Muscle of leg (tissue), 11 donors: ENCODE data around the gene PMM2. TPM values are rescaled to one million over a fixed set of nuclear protein-coding genes. Genes with fewer than 3 reads are reported as not detected.

Source experiments
- DNase-seq: peaks from one replicate; pipeline ENCODE4 v3.0.0; 2013
- H3K27ac ChIP-seq: one replicate; pipeline ENCODE4 v1.5.1; 2013; ENCODE audit warnings: mild to moderate bottlenecking, low read length, control low read depth
- H3K27me3 ChIP-seq: one replicate; pipeline ENCODE4 v1.6.1; 2013; ENCODE audit warnings: low read length; ENCODE audit not compliant: control insufficient read depth, insufficient read depth
- H3K36me3 ChIP-seq: one replicate; pipeline ENCODE4 v1.6.1; 2013; ENCODE audit warnings: low read length; ENCODE audit not compliant: control insufficient read depth, insufficient read depth
- H3K4me1 ChIP-seq: one replicate; pipeline ENCODE4 v1.6.1; 2013; ENCODE audit warnings: low read length; ENCODE audit not compliant: control insufficient read depth, insufficient read depth
- H3K4me3 ChIP-seq: one replicate; pipeline ENCODE4 v1.5.1; 2013; ENCODE audit warnings: low read length, control low read depth
- H3K9me3 ChIP-seq: replicated peaks from 2 replicates; pipeline ENCODE4 v1.6.1; 2013; ENCODE audit warnings: low read depth, low read length; ENCODE audit not compliant: control insufficient read depth
- WGBS: methylation state at CpG from one replicate; pipeline ENCODE4 v1.1.5; 2013; ENCODE audit warnings: missing lambda C conversion rate; ENCODE audit not compliant: insufficient coverage; 5-methylcytosine and 5-hydroxymethylcytosine counted together
- polyA plus RNA-seq, 8 donors: library from polyadenylated mRNA; unstranded; fragments of 120-200 nt; gene quantifications; one replicate each; pipeline versions ENCODE4 v1.2.1 to v1.2.3, GENCODE V29; 2013; ENCODE audit warnings: inconsistent platforms in 1 of 8, low replicate concordance in 1 of 8; ENCODE audit not compliant: insufficient read length in 8 of 8, insufficient read depth in 1 of 8
- total RNA-seq: library from RNA; stranded (reverse); fragments of 120-200 nt; gene quantifications from one replicate; pipeline ENCODE4 v1.2.4, GENCODE V29; 2013

PMM2 gene
- total and polyA plus RNA-seq, 9 donors, result 17.5 to 26.2 (median 19.6) TPM

DNA sequence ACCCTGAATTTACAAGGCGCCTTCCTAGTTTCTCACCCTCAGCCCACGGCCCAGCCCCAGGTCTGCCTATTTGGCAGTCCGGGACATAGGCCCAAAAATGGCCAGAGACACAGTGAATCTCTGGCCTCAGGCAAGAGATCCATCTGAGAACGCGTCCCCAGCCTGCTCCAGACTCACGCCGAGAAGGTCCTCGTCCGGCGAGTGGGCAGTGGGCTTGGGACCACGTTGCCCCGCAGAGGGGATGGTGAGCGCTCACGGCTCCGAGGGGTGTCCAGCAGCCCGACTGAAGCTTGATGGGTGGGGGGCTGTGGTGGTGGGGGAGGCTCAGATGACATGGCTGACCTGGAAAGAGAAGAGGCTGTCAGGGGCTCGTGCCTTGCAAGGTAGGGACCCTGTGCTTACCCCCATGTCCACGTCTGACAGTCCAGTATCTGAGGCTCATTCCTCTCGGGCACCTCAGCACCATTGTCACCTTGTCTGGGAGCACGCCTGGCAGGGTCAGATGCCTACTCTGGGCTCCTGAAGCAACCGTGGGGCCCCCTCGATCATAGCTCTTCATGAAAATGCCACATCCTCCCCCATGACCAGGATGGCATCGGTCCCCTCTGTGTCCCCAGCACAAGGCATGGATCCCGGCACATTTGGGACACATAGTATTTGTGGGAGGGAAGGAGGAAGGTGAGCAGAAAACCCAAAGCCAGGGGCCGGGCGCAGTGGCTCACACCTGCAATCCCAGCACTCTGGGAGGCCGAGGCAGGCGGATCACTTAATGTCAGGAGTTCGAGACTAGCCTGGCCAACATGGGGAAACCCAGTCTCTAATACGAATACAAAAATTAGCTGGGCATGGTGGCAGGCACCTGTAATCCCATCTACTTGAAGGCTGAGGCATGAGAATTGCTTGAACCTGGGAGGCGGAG is 61.6 kb downstream of the PMM2 start:
- no peaks in the 10 kb centered on the region for H3K9me3 ChIP-seq
- peaks cover 37% of the 10 kb centered on the region for H3K4me1 ChIP-seq
- no peak for DNase-seq
- 88% methylated on average over 25 of the region's 31 CpGs for WGBS
- no peak overlapping the region for H3K4me3 ChIP-seq
- H3K27me3 ChIP-seq, result no peaks in the 10 kb centered on the region
- peaks cover 51% of the 10 kb centered on the region for H3K36me3 ChIP-seq
- no peak overlapping the region for H3K27ac ChIP-seq

DNA sequence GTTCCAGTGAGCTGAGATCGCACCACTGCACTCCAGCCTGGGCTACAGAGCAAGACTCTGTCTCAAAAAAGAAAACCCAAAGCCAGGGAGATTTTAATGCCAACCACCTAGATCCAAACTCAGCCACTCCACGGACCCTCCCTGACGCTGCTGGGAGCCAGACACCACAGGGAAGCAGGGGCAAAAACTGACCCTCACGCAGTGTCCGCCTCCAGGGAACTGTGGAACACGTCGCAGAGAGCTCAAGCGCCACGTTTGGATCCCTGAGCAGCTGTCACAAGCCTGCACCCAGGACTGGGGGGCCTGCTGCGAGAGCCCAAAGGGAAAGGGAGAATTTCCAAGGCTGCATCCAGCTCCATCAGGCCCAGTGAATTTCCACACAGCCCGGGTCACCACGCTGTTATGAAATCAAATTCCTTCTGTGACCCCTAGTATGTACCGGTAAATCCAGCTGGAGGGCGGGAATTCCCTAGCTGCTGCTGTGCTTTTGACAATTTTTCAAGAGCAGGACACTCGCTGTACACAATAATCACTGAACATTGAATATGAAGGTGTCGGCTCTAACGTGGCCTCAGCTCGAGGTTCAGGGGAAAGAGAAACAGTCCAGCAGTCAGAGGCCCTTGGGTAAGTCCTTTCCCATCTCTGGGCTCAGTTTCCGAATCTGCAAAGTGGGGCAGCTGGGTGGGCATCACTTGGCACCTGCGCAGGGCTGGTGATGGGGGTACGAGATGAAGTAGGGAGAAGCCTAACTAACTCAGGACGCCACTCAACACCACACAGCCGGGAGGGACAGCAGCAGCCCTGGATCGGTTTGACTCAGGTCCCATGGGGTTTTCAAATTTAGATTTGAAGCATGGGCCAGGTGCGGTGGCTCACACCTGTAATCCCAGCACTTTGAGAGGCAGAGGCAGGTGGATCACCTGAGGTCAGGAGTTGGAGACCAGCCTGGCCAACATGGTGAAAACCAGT is 62.6 kb downstream of the PMM2 start:
- peaks cover 46% of the 10 kb centered on the region for H3K4me1 ChIP-seq

DNA sequence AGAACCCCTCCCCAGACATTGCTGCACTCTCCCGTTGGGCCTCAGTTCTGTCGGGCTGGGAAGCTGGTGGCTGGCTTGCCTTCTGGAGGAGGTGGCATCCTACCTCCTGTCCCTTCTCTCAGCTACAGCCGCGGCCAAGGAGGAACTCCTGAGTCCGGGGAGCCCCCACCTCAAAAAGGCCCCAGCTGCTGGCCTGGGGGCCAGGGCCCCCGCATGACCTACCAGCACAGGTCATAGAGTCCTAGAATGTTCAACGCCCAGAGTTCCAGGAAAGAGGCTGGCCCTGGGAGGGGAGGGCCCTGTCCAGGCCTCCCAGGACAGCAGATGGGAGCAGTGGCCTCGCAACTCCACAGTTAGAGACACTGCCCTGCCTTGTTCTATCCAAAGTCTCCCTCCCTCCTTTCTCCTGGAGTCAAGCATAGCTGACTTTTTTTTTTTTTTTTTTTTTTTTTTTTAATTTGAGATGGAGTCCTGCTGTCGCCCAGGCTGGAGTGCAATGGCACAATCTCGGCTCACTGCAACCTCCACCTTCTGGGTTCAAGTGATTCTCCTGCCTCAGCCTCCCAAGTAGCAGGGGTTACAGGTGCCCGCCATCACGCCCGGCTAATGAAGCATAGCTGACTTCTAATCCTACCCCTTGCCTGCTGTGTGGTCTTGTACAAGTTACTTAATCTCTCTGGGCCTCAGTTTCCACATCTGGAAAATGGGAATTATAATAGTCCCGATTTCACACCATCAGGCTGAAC is 64.1 kb downstream of the PMM2 start:
- DNase-seq, result peak; percentile 77
- WGBS, result 53% methylated on average over 3 of the region's 14 CpGs
- H3K27ac ChIP-seq, result peak overlapping the region; percentile 52
- H3K36me3 ChIP-seq, result peaks cover 26% of the 10 kb centered on the region
- no peaks in the 10 kb centered on the region for H3K9me3 ChIP-seq
- no peak overlapping the region for H3K4me3 ChIP-seq
- peaks cover 62% of the 10 kb centered on the region for H3K4me1 ChIP-seq
- H3K27me3 ChIP-seq, result no peaks in the 10 kb centered on the region

More for the DNA sequence above, 62.6 kb downstream of the PMM2 start:
- Histone ChIP-seq H3K27me3 (no peaks in the 10 kb centered on the region), H3K9me3 (no peaks in the 10 kb centered on the region), H3K27ac (no peak overlapping the region), H3K36me3 (peaks cover 42% of the 10 kb centered on the region), H3K4me3 (no peak overlapping the region)
- 44% methylated on average over 16 of the region's 25 CpGs for WGBS
- peak; percentile 56 for DNase-seq

DNA sequence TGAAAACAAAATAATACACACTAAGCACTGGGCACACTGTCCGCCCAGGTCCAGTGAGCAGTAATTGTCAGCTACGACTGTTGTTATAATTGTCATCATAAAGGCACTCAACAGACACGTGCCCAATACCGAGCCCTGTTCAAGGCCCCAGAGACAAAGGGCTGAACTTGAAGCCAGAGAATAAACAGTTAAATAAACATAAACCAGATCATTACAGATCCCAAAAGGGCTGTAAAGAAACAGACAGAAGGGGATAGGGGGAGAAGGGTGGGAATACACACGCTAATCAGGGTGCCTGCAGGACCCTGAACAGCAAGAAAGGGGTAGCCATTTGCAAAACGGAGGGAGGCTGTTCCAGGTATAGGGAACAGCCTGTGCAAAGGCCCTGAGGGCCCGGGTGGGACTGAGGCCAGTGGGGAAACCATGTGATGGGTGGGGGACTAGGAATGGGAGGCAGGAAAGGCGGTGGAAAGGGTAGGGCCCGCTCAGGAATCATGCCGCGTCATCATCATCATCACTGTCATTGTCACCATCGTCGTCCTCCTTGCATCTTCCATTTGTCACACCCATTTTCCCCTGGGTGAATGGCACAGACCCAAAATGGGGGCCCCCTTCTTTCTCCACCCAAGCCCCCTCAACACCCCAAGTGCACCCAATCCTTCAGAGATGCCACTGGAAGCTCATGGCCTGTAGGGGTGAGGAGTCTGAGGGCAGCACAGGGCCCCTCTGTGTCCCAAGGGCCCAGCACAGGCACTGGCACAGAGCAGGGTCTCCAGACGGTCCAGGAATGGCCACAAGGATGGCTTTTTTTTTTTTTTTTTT is 64.9 kb downstream of the PMM2 start:
- H3K27ac ChIP-seq, result peak overlapping the region; percentile 1
- no peaks in the 10 kb centered on the region for H3K27me3 ChIP-seq
- DNase-seq, result no peak
- no peaks in the 10 kb centered on the region for H3K9me3 ChIP-seq
- no peak overlapping the region for H3K4me3 ChIP-seq
- H3K4me1 ChIP-seq, result peaks cover 69% of the 10 kb centered on the region
- peaks cover 24% of the 10 kb centered on the region for H3K36me3 ChIP-seq
- WGBS, result 65% methylated on average over 6 of the region's 14 CpGs

DNA sequence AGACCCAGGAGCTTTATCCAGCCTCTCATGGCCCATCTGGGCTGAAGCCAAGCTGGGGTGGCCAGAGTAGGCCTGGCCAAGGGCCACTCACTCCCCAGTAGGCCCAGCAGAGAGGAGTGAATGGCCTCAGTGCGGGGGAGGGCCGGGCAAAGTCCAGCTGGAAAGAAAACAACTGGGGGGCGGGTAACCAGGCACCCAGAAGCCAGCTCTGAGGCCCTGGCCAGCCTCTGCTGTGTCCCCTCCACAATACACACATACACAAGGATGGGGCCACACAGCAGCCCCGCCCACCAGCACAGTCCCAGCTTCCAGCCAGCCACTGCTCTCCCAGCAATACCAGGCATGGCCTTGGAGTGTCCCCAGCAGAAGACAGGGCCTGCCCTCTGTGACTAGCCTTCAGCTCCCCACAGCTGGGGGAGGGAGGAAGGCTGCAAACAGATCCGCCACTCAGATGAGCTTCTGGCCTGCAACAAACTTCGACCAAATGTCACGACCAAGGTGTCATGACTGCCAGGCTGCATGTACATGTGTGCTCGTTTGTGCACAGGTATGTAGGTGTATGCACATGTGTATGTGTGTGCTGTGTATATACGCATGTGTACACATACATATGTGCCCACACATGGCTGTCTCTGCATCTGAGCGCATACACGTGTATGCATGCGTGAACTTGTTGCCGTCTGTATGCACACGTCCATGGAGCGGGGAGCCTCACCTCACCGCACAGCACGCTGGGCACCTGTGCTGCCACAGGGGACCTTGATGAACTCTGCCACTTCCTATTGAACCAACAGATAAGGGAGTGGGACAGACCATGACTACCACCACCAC is 66.2 kb downstream of the PMM2 start:
- Histone ChIP-seq H3K36me3 (peaks cover 14% of the 10 kb centered on the region), H3K4me3 (no peak overlapping the region), H3K27ac (peak overlapping the region; percentile 65), H3K4me1 (peaks cover 73% of the 10 kb centered on the region), H3K9me3 (no peaks in the 10 kb centered on the region), H3K27me3 (no peaks in the 10 kb centered on the region)
- no peak for DNase-seq
- 73% methylated on average over 15 of the region's 17 CpGs for WGBS

DNA sequence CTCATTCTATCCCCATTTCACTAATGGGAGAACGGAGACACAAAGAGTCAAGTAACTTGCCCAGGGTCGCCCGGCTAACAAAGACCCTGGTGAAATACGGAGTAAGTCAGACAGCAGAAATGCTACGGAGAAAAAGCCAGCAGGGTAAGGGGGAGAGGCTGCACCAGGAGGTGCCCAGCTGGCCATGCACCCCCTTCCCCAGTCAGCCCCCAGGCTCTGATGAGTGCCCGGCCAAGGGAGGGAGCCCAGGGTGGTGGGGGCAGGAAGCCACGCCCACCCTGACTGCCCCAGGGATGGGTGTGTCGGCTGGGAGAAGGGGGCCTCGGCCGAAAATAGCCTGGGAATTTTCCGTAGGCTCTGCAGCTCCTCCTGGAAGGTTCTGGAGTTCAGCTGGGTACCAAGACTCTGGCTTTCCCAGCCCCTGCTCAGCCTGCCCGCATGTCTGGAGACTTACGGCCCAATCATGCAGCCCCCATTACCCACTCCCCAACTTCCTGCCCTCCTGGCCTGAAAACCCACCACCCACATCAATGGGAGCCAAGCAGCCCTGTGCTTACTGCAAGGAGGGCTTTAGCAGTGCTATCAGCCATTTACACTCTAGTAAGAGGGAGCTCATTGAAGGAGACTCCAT is 67.0 kb downstream of the PMM2 start:
- H3K9me3 ChIP-seq, result no peaks in the 10 kb centered on the region
- H3K4me1 ChIP-seq, result peaks cover 76% of the 10 kb centered on the region
- 38% methylated on average over 7 of the region's 13 CpGs for WGBS
- no peak overlapping the region for H3K4me3 ChIP-seq
- no peaks in the 10 kb centered on the region for H3K27me3 ChIP-seq
- H3K36me3 ChIP-seq, result peaks cover 6% of the 10 kb centered on the region
- H3K27ac ChIP-seq, result peak overlapping the region; percentile 65
- no peak for DNase-seq

DNA sequence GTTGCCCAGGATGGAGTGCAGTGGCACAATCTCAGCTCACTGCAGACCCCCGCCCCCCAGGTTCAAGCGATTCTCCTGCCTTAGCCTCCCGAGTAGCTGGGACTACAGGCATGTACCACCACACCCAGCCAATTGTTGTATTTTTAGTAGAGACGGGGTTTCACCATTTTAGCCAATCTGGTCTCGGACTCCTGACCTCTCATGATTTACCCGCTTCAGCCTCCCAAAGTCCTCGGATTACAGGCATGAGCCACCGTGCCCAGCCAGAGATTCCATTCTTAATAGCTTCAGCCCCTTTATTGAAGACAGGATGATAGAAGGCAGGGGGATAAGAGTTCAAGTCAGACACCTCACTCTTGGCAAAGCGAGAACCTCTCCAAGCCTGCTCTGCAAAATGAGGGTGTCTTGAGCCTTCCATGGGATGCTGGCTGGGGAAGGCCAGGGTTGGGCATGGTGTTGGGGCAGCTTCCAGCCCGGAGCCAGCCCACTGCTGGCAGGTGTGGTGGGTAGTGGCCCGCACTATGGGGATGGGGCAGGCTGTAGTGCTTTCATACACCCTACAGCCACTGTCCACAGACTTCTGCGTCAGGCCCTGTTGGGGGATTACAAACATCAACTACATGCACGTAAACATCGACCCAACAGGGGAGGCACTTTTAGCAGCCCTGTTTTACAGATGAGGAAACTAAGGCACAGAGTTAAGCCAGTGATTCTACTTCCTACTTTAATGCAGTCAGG is 67.7 kb downstream of the PMM2 start:
- H3K27ac ChIP-seq, result peak overlapping the region; percentile 83
- H3K4me3 ChIP-seq, result no peak overlapping the region
- no peaks in the 10 kb centered on the region for H3K9me3 ChIP-seq
- peaks cover 6% of the 10 kb centered on the region for H3K36me3 ChIP-seq
- WGBS, result 71% methylated on average over 3 of the region's 14 CpGs
- no peaks in the 10 kb centered on the region for H3K27me3 ChIP-seq
- DNase-seq, result no peak
- peaks cover 72% of the 10 kb centered on the region for H3K4me1 ChIP-seq
